Measurements from ENCODE around the gene FPGS.
"Not testable (repeated sequence)": the region's sequence is repeated elsewhere in the genome, so short reads cannot be mapped to it uniquely, and the experiment has no call there.

FPGS gene

GRCh38 chr9:127778280-127779135, 24.2 kb upstream of the FPGS start, which contains the start of gene SH2D3C:
TSS of gene SH2D3C (minus strand) at chr9:127778666. CDS start at chr9:127778627, 39 bp downstream.
- Mint-ChIP-seq H3K27me3 (ENCODE audit: low read depth, poor library complexity) (peaks cover 3% of the 10 kb centered on the region), H3K9me3 (no peaks in the 10 kb centered on the region), H3K4me1 (peaks cover 35% of the 10 kb centered on the region), H3K27ac (peak within 1 kb of the TSS; percentile 85), H3K36me3 (ENCODE audit: low read depth) (no peaks in the 10 kb centered on the region), H3K4me3 (peak within 1 kb of the TSS; percentile 3)
- no peak for TF ChIP-seq CTCF (IDR thresholded peaks at IDR 0.05)
- peak; percentile 45 for DNase-seq

GRCh38 chr9:127779136-127779981, 23.3 kb upstream of the FPGS start:
- Mint-ChIP-seq H3K9me3 (no peaks in the 10 kb centered on the region), H3K4me3 (no peak overlapping the region), H3K36me3 (ENCODE audit: low read depth) (no peaks in the 10 kb centered on the region), H3K4me1 (peaks cover 44% of the 10 kb centered on the region), H3K27me3 (ENCODE audit: low read depth, poor library complexity) (peaks cover 3% of the 10 kb centered on the region), H3K27ac (no peak overlapping the region)
- no peak for DNase-seq
- TF ChIP-seq CTCF (IDR thresholded peaks at IDR 0.05) = no peak

- Mint-ChIP-seq H3K4me1 (peaks cover 50% of the 10 kb centered on the region), H3K4me3 (no peak overlapping the region), H3K27me3 (ENCODE audit: low read depth, poor library complexity) (peaks cover 6% of the 10 kb centered on the region), H3K27ac (no peak overlapping the region), H3K36me3 (ENCODE audit: low read depth) (no peaks in the 10 kb centered on the region), H3K9me3 (no peaks in the 10 kb centered on the region)
- no peak for DNase-seq
- no peak for TF ChIP-seq CTCF (IDR thresholded peaks at IDR 0.05)
These were observed 22.4 kb upstream of the FPGS start for GRCh38 chr9:127780126-127780885.

GRCh38 chr9:127780909-127781308, 21.8 kb upstream of the FPGS start:
- H3K27me3 Mint-ChIP-seq (ENCODE audit: low read depth, poor library complexity); H3K4me3 Mint-ChIP-seq; H3K9me3 Mint-ChIP-seq; H3K27ac Mint-ChIP-seq; H3K36me3 Mint-ChIP-seq (ENCODE audit: low read depth); DNase-seq: not testable (repeated sequence)
- peaks cover 50% of the 10 kb centered on the region for H3K4me1 Mint-ChIP-seq

- no peak overlapping the region for H3K27ac Mint-ChIP-seq
- H3K9me3 Mint-ChIP-seq = no peaks in the 10 kb centered on the region
- TF ChIP-seq CTCF (IDR thresholded peaks at IDR 0.05) = no peak
- DNase-seq = no peak
- H3K27me3 Mint-ChIP-seq (ENCODE audit: low read depth, poor library complexity) = peaks cover 6% of the 10 kb centered on the region
- H3K36me3 Mint-ChIP-seq (ENCODE audit: low read depth) = no peaks in the 10 kb centered on the region
- no peak overlapping the region for H3K4me3 Mint-ChIP-seq
- H3K4me1 Mint-ChIP-seq = peaks cover 46% of the 10 kb centered on the region
These were observed 20.9 kb upstream of the FPGS start for GRCh38 chr9:127781806-127782205.
